HUES6 (cell line): ENCODE measurements around the gene AQP2.

Experiments used
- H3K27ac ChIP-seq: 2 replicates; pipeline ENCODE4 v1.7.0; 2013; ENCODE audit warnings: low read depth, mild to moderate bottlenecking, low read length, inconsistent platforms
- H3K27me3 ChIP-seq: 2 replicates; pipeline ENCODE4 v1.6.1; 2013; ENCODE audit warnings: low read length; ENCODE audit not compliant: control insufficient read depth, insufficient read depth
- H3K36me3 ChIP-seq: 2 replicates; pipeline ENCODE4 v1.6.1; 2013; ENCODE audit warnings: low read length; ENCODE audit not compliant: control insufficient read depth, insufficient read depth
- H3K4me1 ChIP-seq: 2 replicates; pipeline ENCODE4 v1.6.1; 2013; ENCODE audit warnings: low read length; ENCODE audit not compliant: control insufficient read depth, insufficient read depth
- H3K4me3 ChIP-seq: 2 replicates; pipeline ENCODE4 v1.5.1; 2013; ENCODE audit warnings: low read depth, low read length
- H3K9ac ChIP-seq: one replicate; pipeline ENCODE4 v1.6.1; 2013; ENCODE audit warnings: mild to moderate bottlenecking, low read length
- H3K9me3 ChIP-seq: 2 replicates; pipeline ENCODE4 v1.6.1; 2013; ENCODE audit warnings: low read depth, low read length; ENCODE audit not compliant: control insufficient read depth, insufficient read depth

The AQP2 gene

DNA sequence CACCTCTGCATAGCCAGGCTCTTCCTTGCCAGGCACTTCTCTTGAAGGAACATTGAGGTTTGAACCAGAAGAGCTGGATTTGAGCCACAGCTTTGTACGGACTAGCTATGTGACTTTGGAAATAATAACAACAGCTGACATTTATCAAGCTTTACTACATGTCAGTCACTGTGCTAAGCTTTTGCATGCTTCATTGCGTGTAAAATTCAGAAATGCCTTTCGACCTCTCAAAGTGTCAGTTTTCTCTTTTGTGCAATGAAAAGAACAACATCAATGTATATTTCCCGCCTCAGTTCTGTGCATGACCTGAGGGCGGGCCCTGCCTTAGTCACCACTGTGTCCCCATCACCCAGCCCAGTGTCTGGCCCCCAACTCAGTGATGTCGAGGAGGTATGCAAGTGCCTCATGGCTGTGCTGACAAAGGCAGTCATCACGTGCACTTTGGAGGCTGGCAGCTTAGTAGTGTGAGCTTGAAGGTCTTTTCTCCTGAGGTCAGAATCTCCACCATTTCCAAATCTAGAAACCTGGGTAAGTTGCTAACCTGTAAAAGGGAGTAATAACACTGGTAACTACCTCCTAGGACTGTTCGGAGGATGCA lies 17.9 kb upstream of the AQP2 start:
- Histone ChIP-seq H3K27me3 (no peaks in the 10 kb centered on the region; the same call in 1 of the 2 replicates), H3K4me3 (no peak overlapping the region), H3K36me3 (no peaks in the 10 kb centered on the region), H3K4me1 (no peaks in the 10 kb centered on the region), H3K9ac (no peak overlapping the region), H3K27ac (no peak overlapping the region), H3K9me3 (no peaks in the 10 kb centered on the region)

DNA sequence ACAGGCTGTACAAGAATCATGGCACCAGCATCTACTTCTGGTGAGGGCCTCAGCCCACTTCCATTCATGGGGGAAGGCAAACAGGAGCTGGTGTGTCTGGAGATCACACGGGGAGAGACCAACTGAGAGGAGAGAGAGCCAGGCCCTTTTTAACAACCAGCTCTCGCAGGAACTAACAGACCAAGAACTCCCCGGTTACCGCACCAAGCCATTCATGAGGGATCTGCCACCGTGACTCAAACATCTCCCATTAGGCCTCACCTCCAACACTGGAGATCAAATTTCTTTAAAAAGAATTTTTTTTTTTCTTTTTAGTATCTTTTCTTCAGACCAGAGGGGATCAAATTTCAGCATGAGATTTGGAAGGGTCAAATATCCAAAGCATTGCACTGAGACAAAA lies 16.7 kb upstream of the AQP2 start:
- H3K9ac ChIP-seq = no peak overlapping the region
- no peaks in the 10 kb centered on the region for H3K9me3 ChIP-seq
- H3K27me3 ChIP-seq = no peaks in the 10 kb centered on the region; the same call in 1 of the 2 replicates
- H3K27ac ChIP-seq = no peak overlapping the region
- H3K4me3 ChIP-seq = no peak overlapping the region
- no peaks in the 10 kb centered on the region for H3K4me1 ChIP-seq
- H3K36me3 ChIP-seq = no peaks in the 10 kb centered on the region

DNA sequence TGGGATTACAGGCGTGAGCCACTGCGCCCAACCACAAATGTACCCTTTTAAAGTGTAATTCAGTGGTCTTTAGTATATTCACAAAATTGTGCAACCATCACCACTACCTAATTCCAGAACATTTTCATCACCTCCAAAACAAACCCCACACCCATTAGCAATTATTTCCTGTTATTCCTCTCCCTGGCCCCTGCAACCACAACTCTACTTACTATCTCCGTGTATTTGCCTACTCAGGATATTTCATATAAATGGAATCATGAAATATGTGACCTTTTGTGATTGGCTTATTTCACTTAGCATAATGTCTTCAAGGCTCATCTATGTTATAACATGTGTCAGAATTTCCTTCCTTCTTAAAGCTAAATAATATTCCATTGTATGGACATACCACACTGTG lies 16.0 kb upstream of the AQP2 start:
- H3K36me3 ChIP-seq = no peaks in the 10 kb centered on the region
- no peak overlapping the region for H3K4me3 ChIP-seq
- H3K4me1 ChIP-seq = no peaks in the 10 kb centered on the region
- no peak overlapping the region for H3K27ac ChIP-seq
- H3K9ac ChIP-seq = no peak overlapping the region
- H3K9me3 ChIP-seq = no peaks in the 10 kb centered on the region
- no peaks in the 10 kb centered on the region; the same call in 1 of the 2 replicates for H3K27me3 ChIP-seq

DNA sequence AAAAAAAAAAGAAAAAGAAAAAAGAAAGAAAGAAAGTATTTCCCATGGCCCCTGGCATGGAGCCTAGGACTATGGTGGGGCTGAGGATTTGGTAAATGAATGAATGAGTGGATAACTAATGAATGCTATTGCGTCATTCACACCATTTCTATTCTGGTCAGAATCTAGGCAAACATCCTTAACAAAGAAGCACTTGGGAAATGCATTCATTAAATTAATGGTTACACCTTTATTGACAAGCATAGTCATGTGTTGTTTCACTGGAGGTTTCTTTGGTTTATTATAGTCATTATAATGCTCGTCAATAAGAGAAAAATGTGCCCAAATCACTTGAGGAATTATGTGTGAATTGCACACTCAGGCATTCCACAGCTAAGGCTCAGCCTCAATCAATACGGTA lies 13.6 kb upstream of the AQP2 start:
- H3K36me3 ChIP-seq = no peaks in the 10 kb centered on the region
- H3K9me3 ChIP-seq = no peaks in the 10 kb centered on the region
- H3K27ac ChIP-seq = no peak overlapping the region
- H3K9ac ChIP-seq = no peak overlapping the region
- H3K4me3 ChIP-seq = no peak overlapping the region
- no peaks in the 10 kb centered on the region for H3K27me3 ChIP-seq
- H3K4me1 ChIP-seq = no peaks in the 10 kb centered on the region

DNA sequence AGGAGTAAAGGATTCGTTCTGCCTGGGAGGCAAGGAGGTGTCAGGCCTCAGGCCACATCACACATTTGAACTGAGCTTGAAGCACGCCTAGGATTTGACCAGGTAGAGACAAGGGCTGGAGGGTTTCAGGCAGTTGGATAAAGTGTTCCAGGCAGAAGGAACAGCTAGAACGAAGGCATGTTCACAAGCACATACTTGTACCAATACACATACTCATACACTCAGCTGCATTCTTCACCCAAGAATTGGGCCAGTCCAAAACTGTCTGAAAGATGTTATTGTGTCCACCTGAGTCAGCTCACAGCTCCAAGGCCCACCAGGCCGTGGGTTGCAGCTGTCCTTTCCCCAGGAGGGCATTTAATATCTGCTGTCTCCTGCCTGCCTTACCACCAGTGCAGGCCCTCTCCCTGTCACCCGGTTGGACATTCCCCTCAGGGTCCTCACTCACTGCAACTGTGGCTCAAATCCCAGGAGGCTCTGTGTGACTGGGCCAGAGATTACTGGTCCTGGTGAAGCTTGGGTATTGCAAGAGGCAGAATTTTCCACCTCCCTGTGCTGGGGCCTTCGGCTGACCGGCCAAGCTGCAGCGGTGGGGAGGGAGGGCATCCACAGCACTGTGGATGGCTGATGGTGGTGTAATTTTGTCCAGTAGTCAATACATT lies 12.8 kb upstream of the AQP2 start:
- Histone ChIP-seq H3K9me3 (no peaks in the 10 kb centered on the region), H3K27ac (no peak overlapping the region)

DNA sequence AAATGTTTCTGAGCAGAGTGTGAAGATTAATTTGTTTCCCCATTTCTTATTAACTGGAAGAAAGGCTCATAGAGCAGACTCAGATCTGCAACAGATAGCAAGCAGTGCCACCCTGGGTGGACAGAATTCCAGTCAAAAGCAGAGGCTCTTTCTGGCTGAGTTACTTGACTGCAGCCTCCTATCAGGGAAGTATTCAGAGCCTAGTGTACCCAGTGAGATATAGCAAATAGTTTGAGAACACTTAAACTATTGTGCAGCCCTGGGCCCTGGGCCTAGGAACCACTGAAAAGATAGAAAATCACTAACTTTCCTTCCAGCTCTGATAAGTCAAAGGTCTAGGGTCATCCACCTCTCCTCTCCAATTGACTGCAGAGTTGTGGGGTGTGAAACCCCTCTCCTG lies 11.2 kb upstream of the AQP2 start:
- Histone ChIP-seq H3K4me1 (peaks cover 13% of the 10 kb centered on the region; the same call in 1 of the 2 replicates), H3K27ac (no peak overlapping the region), H3K4me3 (no peak overlapping the region), H3K9me3 (no peaks in the 10 kb centered on the region), H3K27me3 (peaks cover 12% of the 10 kb centered on the region), H3K36me3 (no peaks in the 10 kb centered on the region), H3K9ac (no peak overlapping the region)

More for the DNA sequence above, 12.8 kb upstream of the AQP2 start:
- Histone ChIP-seq H3K4me3 (no peak overlapping the region), H3K27me3 (no peaks in the 10 kb centered on the region), H3K4me1 (peaks cover 8% of the 10 kb centered on the region; the same call in 1 of the 2 replicates), H3K9ac (no peak overlapping the region), H3K36me3 (no peaks in the 10 kb centered on the region)

DNA sequence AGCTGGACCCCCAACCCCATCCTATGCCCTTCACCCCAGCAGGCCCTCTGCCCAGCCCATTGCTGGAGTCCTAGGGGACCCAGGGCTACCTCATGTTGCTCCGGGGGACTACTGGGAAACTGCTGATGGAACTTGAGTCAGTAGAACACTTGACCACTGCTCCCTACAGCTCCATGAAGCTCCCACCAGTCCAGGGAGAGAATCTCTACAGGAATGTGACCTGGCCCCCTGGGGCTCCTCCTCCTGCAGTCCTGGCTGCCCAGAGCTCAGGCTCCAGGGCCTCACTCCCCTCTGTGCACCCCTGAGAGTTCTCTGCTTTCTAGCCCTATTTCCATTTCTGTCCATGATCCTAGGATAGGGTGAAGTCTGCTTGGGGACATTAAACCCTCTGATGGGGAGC lies 10.8 kb upstream of the AQP2 start:
- no peak overlapping the region for H3K9ac ChIP-seq
- H3K4me3 ChIP-seq = no peak overlapping the region
- H3K36me3 ChIP-seq = no peaks in the 10 kb centered on the region
- H3K9me3 ChIP-seq = no peaks in the 10 kb centered on the region
- H3K27me3 ChIP-seq = peaks cover 16% of the 10 kb centered on the region
- peaks cover 13% of the 10 kb centered on the region; the same call in 1 of the 2 replicates for H3K4me1 ChIP-seq
- no peak overlapping the region for H3K27ac ChIP-seq

DNA sequence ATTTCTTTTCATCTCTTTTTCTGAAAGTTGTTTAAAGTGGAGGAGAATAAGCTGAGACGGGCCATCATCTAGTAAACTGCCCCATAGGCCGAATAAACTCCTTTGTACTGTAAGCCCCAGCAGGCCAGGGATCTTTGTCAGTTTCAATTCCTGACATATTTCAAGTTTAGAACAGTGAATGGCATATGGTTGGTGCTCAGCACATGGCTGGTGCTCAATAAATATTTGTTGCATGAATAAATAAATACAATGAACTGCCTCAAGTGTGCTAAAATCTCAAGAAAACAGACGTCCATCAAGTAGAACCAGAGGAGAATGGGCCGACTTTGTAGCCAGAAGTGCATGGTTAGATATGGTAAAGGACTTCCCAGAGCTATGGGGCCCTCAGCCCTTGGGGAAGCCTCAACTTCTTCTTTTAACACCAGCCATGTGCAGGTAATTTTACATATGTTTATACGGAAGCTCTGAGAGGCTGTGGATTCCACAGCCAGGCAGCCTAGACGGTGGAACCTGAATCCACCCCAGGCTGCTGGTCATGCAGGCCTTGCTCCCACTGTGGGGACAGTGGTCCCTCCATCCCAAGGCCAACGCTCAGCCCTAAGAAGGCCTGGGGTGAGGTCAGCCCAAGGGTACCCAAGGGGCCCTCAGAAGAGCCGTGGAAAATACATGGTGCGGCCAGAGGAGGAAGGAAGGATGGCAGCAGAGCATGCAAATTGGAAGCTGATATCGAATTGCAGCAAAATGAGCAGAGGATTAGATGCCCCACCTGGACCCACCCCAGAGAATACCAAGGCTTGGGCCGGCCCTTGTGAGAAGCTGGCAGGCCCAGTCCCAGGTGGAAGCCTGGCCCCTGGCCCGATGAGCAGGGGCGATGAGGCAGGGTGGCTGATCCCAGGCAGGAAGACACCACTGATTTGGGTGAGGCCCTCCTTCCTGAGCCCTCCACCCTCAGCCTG lies 8.7 kb upstream of the AQP2 start:
- no peak overlapping the region for H3K9ac ChIP-seq

DNA sequence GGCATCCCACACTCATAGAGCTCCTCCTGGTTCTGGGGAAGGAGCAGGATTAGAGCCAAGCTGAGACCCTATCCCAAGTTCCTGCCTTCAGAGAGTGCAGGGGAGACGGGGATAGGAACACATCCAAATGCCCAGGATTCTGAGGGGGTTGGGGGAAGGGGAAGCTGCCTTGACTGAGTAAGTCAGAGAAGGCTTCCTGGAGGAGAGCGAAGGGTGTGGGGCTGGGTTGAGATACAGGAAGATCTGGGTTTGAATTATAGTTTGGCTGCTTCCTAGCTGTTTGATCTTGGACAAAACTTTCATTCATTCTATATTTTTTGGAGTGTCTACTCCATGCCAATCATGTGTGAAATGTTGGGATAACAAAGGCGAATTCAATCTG lies 8.0 kb upstream of the AQP2 start:
- H3K9ac ChIP-seq = no peak overlapping the region
- no peak overlapping the region for H3K4me3 ChIP-seq
- peaks cover 23% of the 10 kb centered on the region for H3K4me1 ChIP-seq
- no peak overlapping the region for H3K27ac ChIP-seq
- peaks cover 23% of the 10 kb centered on the region for H3K27me3 ChIP-seq
- no peaks in the 10 kb centered on the region for H3K9me3 ChIP-seq
- H3K36me3 ChIP-seq = no peaks in the 10 kb centered on the region

More for the DNA sequence above, 8.7 kb upstream of the AQP2 start:
- Histone ChIP-seq H3K9me3 (no peaks in the 10 kb centered on the region), H3K36me3 (no peaks in the 10 kb centered on the region), H3K27me3 (peaks cover 23% of the 10 kb centered on the region), H3K4me3 (no peak overlapping the region), H3K27ac (no peak overlapping the region), H3K4me1 (peaks cover 23% of the 10 kb centered on the region)

DNA sequence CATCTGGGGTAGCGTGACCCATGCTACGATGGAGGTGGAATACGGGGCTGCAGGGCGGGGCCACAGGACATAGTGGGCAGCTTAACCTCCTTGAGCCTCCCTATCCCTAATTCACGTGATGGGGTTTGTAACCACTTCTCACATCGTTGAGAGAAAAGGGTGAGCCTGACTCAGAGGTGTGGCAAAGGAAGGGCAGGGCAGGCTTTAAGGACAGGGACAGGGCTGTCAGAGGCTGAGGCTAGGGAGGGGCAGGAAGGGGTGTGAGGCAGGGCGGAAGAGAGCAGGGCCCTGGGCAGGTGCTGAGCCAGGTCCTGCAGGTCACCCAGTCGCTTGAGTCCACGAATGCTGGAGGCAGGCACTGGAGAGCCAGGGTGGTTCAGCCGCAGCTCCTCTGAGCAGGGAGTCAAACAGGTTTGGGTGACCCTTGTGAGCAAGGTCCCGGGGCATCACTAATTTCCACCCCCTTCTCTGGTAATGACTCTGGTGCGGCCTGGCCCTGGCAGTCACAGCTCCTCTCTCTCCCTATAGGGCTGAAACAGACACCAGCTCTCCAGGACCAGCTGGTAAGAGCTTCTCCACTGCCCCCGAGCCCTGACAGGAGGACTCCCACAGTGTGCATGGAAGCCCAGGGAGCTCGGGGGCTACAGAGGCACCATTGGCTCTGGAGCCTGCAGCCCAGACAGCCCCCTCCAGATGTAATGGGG lies 7.5 kb upstream of the AQP2 start:
- H3K4me3 ChIP-seq = no peak overlapping the region
- no peak overlapping the region for H3K27ac ChIP-seq
- H3K9me3 ChIP-seq = no peaks in the 10 kb centered on the region
- H3K27me3 ChIP-seq = peaks cover 23% of the 10 kb centered on the region
- no peak overlapping the region for H3K9ac ChIP-seq
- no peaks in the 10 kb centered on the region for H3K36me3 ChIP-seq
- H3K4me1 ChIP-seq = peaks cover 23% of the 10 kb centered on the region
